ENCODE data around the gene RBAK.
A peak's percentile ranks its signal among the peaks of the same experiment; 100 is the strongest.
"Not testable (repeated sequence)": the region's sequence is repeated elsewhere in the genome, so short reads cannot be mapped to it uniquely, and the experiment has no call there.

Gene RBAK

DNA sequence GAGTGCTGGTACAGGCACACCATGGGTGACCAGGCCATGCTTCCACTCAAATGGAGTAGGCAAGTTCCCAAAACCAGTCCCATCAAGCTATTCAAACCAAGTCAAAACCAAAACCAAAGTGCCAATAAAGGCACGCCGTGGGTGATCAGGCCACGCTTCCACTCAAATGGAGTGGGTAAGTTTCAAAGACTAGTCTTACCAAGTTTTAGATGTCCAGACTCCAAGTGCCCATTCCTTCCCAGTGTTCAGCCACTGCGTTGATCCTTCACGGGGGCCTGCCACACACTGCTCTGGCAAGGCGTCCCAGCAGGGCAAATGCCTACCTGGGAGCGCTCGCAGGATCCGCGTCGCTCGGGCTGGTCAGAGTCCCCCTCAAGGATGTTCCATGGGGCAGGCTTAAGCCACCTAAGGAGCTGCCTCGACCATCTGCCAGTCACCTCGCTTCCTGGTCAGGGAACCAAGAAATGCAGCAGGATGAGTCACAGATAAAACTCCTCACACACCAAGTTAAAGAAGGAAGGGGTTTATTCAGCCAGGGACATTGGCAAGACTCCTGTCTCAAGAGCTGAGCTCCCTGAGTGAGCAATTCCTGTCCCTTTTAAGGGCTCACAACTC, 17.8 kb upstream of the RBAK start:
- H3K4me1 Mint-ChIP-seq, DNase-seq, ATAC-seq, H3K27ac Mint-ChIP-seq, H3K4me3 Mint-ChIP-seq, H3K27me3 Mint-ChIP-seq: not testable (repeated sequence)
- peaks cover 42% of the 10 kb centered on the region for H3K36me3 Mint-ChIP-seq (ENCODE audit: low read depth)
- peaks cover 13% of the 10 kb centered on the region for H3K9me3 Mint-ChIP-seq

DNA sequence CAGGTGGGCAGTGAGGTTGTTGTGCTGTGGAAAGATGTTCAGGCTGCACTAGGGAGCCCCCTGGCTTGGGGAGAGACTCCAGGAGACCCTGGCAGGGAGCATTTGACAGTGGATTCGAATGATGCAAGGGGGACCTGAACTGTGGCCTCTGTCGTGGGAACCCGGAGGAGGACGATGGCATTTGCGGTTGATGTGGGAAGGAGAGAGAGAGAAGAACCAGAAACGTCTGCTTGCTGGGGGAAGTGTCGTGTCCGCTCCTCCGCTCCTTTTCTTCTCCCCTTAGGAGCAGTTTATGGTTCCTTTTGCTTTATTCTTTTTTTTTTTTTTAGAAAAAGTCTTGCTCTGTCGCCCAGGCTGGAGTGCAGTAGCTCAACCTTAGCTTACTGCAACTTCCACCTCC, 12.5 kb upstream of the RBAK start:
- DNase-seq; H3K4me3 Mint-ChIP-seq; H3K27me3 Mint-ChIP-seq; H3K9me3 Mint-ChIP-seq; H3K27ac Mint-ChIP-seq; H3K4me1 Mint-ChIP-seq; H3K36me3 Mint-ChIP-seq (ENCODE audit: low read depth); ATAC-seq: not testable (repeated sequence)

DNA sequence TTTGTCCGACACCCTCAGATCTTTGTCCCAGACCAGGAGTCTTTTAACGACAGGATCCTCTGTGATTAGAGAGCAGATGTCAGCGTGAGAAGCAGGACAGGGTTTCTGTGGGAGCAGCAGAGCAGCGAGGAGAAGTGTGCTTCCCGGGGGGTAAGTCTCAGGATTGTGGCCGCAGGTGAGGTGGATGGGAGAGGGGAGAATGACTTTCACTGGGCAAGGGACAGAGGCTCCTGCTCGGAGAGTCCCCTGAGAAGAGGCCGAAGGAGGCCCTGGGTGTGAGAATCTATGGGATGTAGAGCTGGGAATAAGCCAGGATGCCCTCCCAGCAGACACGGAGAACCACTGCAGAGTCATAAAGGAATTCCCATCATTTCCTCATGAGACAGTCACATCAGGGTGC, 10.4 kb upstream of the RBAK start:
- Mint-ChIP-seq H3K9me3 (no peaks in the 10 kb centered on the region), H3K27me3 (no peaks in the 10 kb centered on the region), H3K27ac (no peak overlapping the region), H3K36me3 (ENCODE audit: low read depth) (peaks cover 5% of the 10 kb centered on the region), H3K4me3 (no peak overlapping the region), H3K4me1 (no peaks in the 10 kb centered on the region)
- no peak for ATAC-seq
- no peak for DNase-seq

DNA sequence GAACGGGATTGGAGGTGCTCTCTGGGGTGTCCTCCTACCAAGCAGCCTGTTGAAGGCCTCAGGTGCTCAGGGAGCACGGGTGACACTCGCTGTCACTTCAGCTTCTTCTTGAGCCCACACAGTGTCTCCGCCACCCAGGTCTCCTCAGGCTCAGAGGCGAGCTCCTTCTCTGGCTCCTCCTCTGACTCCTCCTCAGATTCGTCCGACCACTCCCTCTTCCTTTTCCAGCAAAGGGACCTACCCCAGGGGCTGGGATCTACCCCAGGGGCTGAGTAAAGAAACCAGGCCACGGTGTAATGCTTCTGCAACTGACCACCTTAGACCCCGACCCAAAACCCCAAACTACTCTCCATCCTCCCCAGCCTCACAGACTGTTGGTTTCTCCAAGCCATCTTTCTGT, 9.2 kb upstream of the RBAK start:
- H3K27ac Mint-ChIP-seq, result no peak overlapping the region

DNA sequence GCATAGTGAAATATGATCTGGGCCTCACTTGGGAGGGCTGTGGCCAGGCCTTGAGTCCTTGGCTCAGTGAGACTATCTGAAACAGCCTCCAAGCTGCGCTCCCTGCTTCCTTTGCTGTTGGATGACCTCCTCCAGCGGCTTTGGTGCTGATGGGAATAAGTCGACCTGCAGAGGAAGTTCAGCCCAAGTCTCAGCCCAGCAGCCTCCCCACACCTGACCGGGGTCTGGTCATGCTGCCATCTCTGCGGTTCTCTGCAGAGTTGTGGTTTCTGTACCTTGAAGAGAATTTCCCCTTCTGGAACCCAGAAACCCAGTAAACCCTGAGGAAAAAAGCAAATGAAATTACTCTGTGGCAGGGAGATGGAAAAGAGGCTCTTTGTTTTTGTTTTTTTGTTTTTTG, 4.6 kb upstream of the RBAK start:
- no peak overlapping the region for H3K27ac Mint-ChIP-seq
- peaks cover 10% of the 10 kb centered on the region for H3K36me3 Mint-ChIP-seq (ENCODE audit: low read depth)
- no peak for ATAC-seq

More for the DNA sequence above, 9.2 kb upstream of the RBAK start:
- H3K27me3 Mint-ChIP-seq, result no peaks in the 10 kb centered on the region
- ATAC-seq (no peak), DNase-seq (no peak)
- H3K4me3 Mint-ChIP-seq, result no peak overlapping the region
- peaks cover 5% of the 10 kb centered on the region for H3K36me3 Mint-ChIP-seq (ENCODE audit: low read depth)
- H3K9me3 Mint-ChIP-seq, result no peaks in the 10 kb centered on the region
- peaks cover 4% of the 10 kb centered on the region for H3K4me1 Mint-ChIP-seq

DNA sequence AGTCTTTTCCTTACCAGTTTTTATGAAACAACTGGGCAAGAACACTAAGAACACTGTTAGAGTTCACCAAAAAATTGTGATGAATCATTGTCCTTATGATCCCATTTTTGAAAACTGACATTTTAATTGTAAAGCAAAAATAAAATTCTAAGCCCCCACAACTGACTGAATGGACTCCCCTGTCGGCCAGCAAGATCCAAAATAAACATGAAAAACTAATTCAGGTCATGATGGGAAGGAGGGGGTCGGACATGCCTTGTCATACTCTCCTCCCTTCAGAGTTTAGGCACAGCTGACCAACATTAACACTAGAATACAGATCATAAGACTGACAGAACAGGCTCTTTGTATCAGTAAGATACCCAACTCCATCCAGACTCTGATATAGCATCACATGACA, 2.0 kb upstream of the RBAK start:
- no peaks in the 10 kb centered on the region for H3K9me3 Mint-ChIP-seq
- DNase-seq (no peak), ATAC-seq (no peak)
- no peaks in the 10 kb centered on the region for H3K27me3 Mint-ChIP-seq
- no peak overlapping the region for H3K27ac Mint-ChIP-seq
- no peak overlapping the region for H3K4me3 Mint-ChIP-seq
- H3K4me1 Mint-ChIP-seq, result peaks cover 24% of the 10 kb centered on the region
- peaks cover 15% of the 10 kb centered on the region for H3K36me3 Mint-ChIP-seq (ENCODE audit: low read depth)

More for the DNA sequence above, 4.6 kb upstream of the RBAK start:
- Mint-ChIP-seq H3K4me1 (peaks cover 11% of the 10 kb centered on the region), H3K27me3 (no peaks in the 10 kb centered on the region), H3K4me3 (no peak overlapping the region), H3K9me3 (no peaks in the 10 kb centered on the region)
- no peak for DNase-seq

DNA sequence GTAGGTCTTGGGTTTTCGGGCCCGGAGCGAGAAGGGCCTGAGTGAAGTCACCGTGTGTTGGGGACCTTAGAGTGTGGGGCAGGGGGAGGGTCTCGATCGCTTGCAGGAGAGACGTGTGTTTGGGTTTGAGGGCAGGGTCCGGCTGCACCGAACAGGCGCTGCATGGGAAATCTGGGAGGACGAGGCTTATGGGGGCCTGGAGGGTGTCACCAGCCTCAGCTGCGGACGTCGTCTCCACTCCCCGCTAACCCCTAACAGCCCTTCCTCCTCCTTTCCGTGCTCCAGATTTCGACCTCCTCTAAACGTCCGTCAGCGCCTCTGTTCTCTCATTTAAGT, 705 bp downstream of the RBAK start:
- DNase-seq, result peak; percentile 17
- H3K9me3 Mint-ChIP-seq, result peaks cover 13% of the 10 kb centered on the region
- H3K4me1 Mint-ChIP-seq, result peaks cover 29% of the 10 kb centered on the region
- not testable (repeated sequence) for ATAC-seq, H3K27me3 Mint-ChIP-seq
- H3K4me3 Mint-ChIP-seq, result peak overlapping the region; percentile 91
- H3K27ac Mint-ChIP-seq, result peak overlapping the region; percentile 89
- peaks cover 38% of the 10 kb centered on the region for H3K36me3 Mint-ChIP-seq (ENCODE audit: low read depth)

DNA sequence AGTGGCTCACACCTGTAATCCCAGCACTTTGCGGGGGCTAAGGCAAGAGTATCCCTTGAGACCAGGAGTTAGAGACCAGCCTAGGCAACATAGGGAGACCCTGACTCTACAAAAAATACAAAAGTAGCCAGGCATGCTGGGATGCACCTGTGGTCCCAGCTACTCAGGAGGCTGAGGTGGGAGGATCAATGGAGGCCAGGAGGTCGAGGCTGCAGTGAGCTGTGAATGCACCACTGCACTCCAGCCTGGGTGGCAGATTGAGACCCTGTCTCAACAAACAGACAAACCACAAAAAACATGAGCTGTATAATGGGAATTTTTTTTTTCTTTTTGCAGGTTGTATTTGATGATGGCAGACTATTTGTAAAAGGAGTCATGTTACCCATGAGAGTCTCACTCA, 1.5 kb downstream of the RBAK start:
- ATAC-seq, DNase-seq, H3K27ac Mint-ChIP-seq, H3K27me3 Mint-ChIP-seq: not testable (repeated sequence)
- peaks cover 45% of the 10 kb centered on the region for H3K36me3 Mint-ChIP-seq (ENCODE audit: low read depth)
- H3K4me3 Mint-ChIP-seq, result peak overlapping the region; percentile 91
- H3K4me1 Mint-ChIP-seq, result peaks cover 29% of the 10 kb centered on the region
- peaks cover 21% of the 10 kb centered on the region for H3K9me3 Mint-ChIP-seq

DNA sequence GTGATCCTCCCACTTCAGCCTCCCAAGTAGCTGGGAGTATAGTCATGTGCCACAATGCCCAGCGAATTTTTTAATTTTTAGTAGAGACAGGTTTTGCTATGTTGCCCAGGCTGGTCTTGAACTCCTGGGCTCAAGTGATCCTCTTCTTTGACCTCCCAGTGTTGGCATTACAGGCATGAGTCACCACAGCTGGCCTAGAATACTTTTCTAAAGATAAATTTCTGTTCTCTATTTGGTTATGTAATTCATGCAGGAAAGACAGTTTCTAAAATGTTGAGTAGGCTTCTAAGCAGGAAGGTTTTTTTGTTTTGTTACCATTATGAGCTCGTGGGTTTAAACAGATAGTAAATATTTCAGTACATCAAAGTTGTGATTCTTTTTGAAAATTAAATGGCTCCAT, 5.0 kb downstream of the RBAK start:
- Mint-ChIP-seq H3K4me1 (peaks cover 23% of the 10 kb centered on the region), H3K9me3 (peaks cover 45% of the 10 kb centered on the region), H3K4me3 (no peak overlapping the region), H3K36me3 (ENCODE audit: low read depth) (peaks cover 75% of the 10 kb centered on the region), H3K27me3 (no peaks in the 10 kb centered on the region), H3K27ac (no peak overlapping the region)
- ATAC-seq, result no peak
- DNase-seq, result no peak

DNA sequence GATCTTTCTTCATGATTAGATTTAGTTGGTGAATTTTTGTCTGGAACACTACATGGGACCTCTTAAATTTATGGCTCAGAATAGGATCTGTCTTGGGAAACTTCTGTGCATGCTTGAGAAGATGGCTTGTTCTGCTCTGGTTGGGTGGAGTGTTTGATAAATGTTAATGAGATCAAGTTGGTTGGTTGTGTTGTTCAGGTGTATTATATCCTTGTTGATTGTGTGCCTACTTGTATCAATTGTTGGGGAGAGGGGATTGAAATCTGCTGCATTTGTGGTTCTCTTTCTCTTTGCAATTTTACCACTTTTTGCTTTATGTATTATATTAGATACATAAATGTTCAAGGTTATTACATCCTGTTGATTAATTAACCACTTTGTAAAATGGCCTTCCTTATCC, 6.1 kb downstream of the RBAK start:
- not testable (repeated sequence) for H3K27me3 Mint-ChIP-seq, H3K27ac Mint-ChIP-seq, ATAC-seq, DNase-seq, H3K4me3 Mint-ChIP-seq
- Mint-ChIP-seq H3K4me1 (peaks cover 20% of the 10 kb centered on the region), H3K36me3 (ENCODE audit: low read depth) (peaks cover 84% of the 10 kb centered on the region), H3K9me3 (peaks cover 52% of the 10 kb centered on the region)

DNA sequence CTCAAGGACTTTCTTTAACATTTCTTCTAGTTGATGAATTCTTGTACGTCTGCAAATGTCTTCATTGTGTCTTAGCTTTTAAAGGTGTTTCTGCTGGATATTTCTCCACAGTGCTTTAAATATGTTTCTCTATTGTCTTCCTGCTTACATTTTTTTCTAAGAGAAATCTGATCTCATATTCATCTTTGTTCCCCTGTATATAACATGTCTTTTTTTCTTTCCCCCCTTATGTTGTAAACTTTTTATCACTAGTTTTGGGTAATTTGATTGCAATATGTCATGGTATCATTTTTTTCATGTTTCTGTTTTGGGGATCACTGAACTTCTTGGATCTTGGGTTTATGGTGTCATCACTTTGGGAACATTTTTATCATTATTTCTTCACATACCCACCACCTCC, 7.5 kb downstream of the RBAK start:
- Mint-ChIP-seq H3K27me3 (no peaks in the 10 kb centered on the region), H3K27ac (no peak overlapping the region), H3K4me3 (no peak overlapping the region), H3K36me3 (ENCODE audit: low read depth) (peaks cover 94% of the 10 kb centered on the region), H3K4me1 (peaks cover 15% of the 10 kb centered on the region), H3K9me3 (peaks cover 63% of the 10 kb centered on the region)
- DNase-seq (no peak), ATAC-seq (no peak)

DNA sequence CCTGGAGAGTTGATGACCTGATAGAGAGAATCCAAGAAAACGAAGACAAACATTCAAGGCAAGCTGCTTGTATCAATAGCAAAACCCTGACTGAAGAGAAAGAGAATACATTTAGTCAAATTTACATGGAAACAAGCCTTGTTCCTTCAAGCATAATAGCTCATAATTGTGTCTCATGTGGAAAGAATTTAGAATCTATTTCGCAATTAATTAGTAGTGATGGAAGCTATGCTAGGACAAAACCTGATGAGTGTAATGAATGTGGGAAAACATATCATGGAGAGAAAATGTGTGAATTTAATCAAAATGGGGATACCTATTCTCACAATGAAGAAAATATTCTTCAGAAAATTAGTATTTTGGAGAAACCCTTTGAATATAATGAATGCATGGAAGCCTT, 18.0 kb downstream of the RBAK start:
- Mint-ChIP-seq H3K4me3 (no peak overlapping the region), H3K9me3 (peaks cover 89% of the 10 kb centered on the region), H3K27ac (no peak overlapping the region), H3K36me3 (ENCODE audit: low read depth) (peaks cover 98% of the 10 kb centered on the region), H3K27me3 (no peaks in the 10 kb centered on the region), H3K4me1 (no peaks in the 10 kb centered on the region)
- DNase-seq (no peak), ATAC-seq (no peak)

DNA sequence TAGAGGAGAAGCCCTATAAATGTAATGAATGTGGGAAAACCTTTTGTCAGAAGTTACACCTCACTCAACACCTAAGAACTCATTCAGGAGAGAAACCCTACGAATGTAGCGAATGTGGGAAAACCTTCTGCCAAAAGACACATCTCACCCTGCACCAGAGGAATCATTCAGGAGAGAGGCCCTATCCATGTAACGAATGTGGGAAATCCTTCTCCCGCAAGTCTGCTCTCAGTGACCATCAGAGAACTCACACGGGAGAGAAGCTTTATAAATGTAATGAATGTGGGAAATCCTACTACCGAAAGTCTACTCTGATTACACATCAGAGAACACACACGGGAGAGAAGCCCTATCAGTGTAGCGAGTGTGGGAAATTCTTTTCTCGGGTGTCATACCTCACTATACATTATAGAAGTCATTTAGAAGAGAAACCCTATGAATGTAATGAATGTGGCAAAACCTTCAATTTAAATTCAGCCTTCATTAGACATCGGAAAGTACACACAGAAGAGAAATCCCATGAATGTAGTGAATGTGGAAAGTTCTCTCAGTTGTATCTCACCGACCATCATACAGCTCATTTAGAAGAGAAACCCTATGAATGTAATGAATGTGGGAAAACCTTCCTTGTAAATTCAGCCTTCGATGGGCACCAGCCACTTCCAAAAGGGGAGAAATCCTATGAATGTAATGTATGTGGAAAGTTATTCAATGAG, 18.9 kb downstream of the RBAK start:
- peaks cover 97% of the 10 kb centered on the region for H3K36me3 Mint-ChIP-seq (ENCODE audit: low read depth)
- H3K4me3 Mint-ChIP-seq, result no peak overlapping the region
- no peak overlapping the region for H3K27ac Mint-ChIP-seq
- ATAC-seq (no peak), DNase-seq (no peak)
- peaks cover 89% of the 10 kb centered on the region for H3K9me3 Mint-ChIP-seq
- H3K4me1 Mint-ChIP-seq, result no peaks in the 10 kb centered on the region
- no peaks in the 10 kb centered on the region for H3K27me3 Mint-ChIP-seq

DNA sequence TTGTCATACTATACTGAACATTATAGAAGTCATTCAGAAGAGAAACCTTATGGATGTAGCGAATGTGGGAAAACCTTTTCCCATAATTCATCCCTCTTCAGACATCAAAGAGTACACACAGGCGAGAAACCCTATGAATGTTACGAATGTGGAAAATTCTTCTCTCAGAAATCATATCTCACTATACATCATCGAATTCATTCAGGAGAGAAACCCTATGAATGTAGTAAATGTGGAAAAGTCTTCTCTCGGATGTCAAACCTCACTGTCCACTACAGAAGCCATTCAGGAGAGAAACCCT, 19.4 kb downstream of the RBAK start:
- H3K4me3 Mint-ChIP-seq, result no peak overlapping the region
- H3K4me1 Mint-ChIP-seq, result no peaks in the 10 kb centered on the region
- peaks cover 88% of the 10 kb centered on the region for H3K9me3 Mint-ChIP-seq
- no peak for ATAC-seq
- no peaks in the 10 kb centered on the region for H3K27me3 Mint-ChIP-seq
- H3K27ac Mint-ChIP-seq, result no peak overlapping the region
- H3K36me3 Mint-ChIP-seq (ENCODE audit: low read depth), result peaks cover 92% of the 10 kb centered on the region
- no peak for DNase-seq

DNA sequence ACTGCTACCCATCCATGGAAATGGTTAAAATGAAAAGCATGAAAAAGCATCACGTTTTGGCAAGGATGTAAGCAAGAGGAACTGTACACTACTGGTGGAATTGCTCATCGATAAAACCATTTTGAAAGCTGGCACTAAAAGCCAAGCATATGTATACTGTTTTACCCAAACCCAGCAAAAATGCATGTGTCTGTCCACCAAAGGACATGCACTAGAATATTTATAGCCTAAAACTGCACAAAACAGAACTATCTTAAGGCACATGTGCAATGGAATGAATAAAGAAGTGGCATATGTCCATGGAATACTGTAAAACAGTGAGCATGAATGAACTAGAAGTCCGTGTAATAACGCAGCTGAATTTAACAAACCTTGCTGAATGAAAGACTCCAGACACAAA, 22.9 kb downstream of the RBAK start:
- peaks cover 71% of the 10 kb centered on the region for H3K9me3 Mint-ChIP-seq
- H3K4me3 Mint-ChIP-seq, result no peak overlapping the region

DNA sequence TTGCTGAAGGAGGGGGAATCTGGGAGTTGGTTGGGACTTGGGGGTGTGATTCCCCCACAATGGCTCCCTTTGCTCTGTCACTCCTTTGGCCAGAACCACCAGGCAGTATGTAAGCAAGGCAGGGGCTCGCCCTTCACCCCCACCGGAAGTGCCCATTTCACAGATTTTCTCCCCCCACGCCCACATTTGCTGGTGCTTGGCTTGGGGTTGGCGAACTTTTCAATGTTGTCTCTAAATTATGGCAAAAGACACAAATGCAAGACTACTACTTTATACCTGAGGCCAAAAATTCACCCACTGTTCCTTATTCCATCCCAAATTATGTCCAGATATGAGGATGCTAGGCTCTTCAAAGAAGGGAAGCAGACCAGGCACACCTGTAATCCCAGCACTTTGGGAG, 24.5 kb downstream of the RBAK start:
- peaks cover 50% of the 10 kb centered on the region for H3K36me3 Mint-ChIP-seq (ENCODE audit: low read depth)
- peaks cover 2% of the 10 kb centered on the region for H3K4me1 Mint-ChIP-seq
- no peak overlapping the region for H3K4me3 Mint-ChIP-seq
- H3K9me3 Mint-ChIP-seq, result peaks cover 56% of the 10 kb centered on the region
- peaks cover 21% of the 10 kb centered on the region for H3K27me3 Mint-ChIP-seq
- no peak overlapping the region for H3K27ac Mint-ChIP-seq
- DNase-seq (no peak), ATAC-seq (no peak)

More for the DNA sequence above, 22.9 kb downstream of the RBAK start:
- H3K36me3 Mint-ChIP-seq (ENCODE audit: low read depth), result peaks cover 67% of the 10 kb centered on the region
- peaks cover 16% of the 10 kb centered on the region for H3K27me3 Mint-ChIP-seq
- peaks cover 2% of the 10 kb centered on the region for H3K4me1 Mint-ChIP-seq
- ATAC-seq (no peak), DNase-seq (no peak)
- no peak overlapping the region for H3K27ac Mint-ChIP-seq
